Karpas-422 (cell line): Measurements from ENCODE around the gene ATXN2. TPM values are rescaled to one million over a fixed set of nuclear protein-coding genes. Genes with fewer than 3 reads are reported as not detected.
A peak's percentile ranks its signal among the peaks of the same experiment; 100 is the strongest.
"Not testable (repeated sequence)": the region's sequence is repeated elsewhere in the genome, so short reads cannot be mapped to it uniquely, and the experiment has no call there.

Experiments used
- DNase-seq: peaks from one replicate; pipeline ENCODE4 v3.0.0-alpha.2; 2015
- H2AFZ ChIP-seq: fragments of 200-600 bp; sonication (generic); 2 replicates; pipeline ENCODE4 v1.6.1; 2014; ENCODE audit warnings: antibody characterized with exemption, low read length, mixed read lengths
- H3K27ac ChIP-seq: fragments of 200-600 bp; sonication (generic); 2 replicates; pipeline ENCODE4 v1.5.1; 2014; ENCODE audit warnings: mild to moderate bottlenecking, low read length, moderate library complexity
- H3K27me3 ChIP-seq: fragments of 200-600 bp; sonication (generic); 2 replicates; pipeline ENCODE4 v1.6.1; 2014; ENCODE audit warnings: low read length, mixed read lengths
- H3K36me3 ChIP-seq: fragments of 200-600 bp; sonication (generic); 2 replicates; pipeline ENCODE4 v1.6.1; 2014; ENCODE audit warnings: low read length, mixed read lengths; ENCODE audit not compliant: insufficient read depth
- H3K4me1 ChIP-seq: fragments of 200-600 bp; sonication (generic); 2 replicates; pipeline ENCODE4 v1.6.1; 2014; ENCODE audit warnings: mild to moderate bottlenecking, low read length, mixed read lengths
- H3K4me2 ChIP-seq: fragments of 200-600 bp; sonication (generic); 2 replicates; pipeline ENCODE4 v1.6.1; 2014; ENCODE audit warnings: low read length, low read depth, mild to moderate bottlenecking; ENCODE audit not compliant: poor library complexity, severe bottlenecking
- H3K4me3 ChIP-seq: fragments of 200-600 bp; sonication (generic); 2 replicates; pipeline ENCODE4 v1.5.1; 2014; ENCODE audit warnings: mild to moderate bottlenecking, antibody characterized with exemption, low read length, mixed read lengths
- H3K79me2 ChIP-seq: fragments of 200-600 bp; sonication (generic); 2 replicates; pipeline ENCODE4 v1.6.1; 2014; ENCODE audit warnings: mild to moderate bottlenecking, low read length, mixed read lengths
- H3K9ac ChIP-seq: fragments of 200-600 bp; sonication (generic); 2 replicates; pipeline ENCODE4 v1.6.0; 2014; ENCODE audit warnings: low read length
- H3K9me2 ChIP-seq: fragments of 200-600 bp; sonication (generic), shearing (Covaris generic); replicated peaks from 2 replicates; pipeline ENCODE4 v1.6.0; 2014; ENCODE audit warnings: mild to moderate bottlenecking, low read length, moderate library complexity; ENCODE audit not compliant: insufficient read depth
- H3K9me3 ChIP-seq: fragments of 300-700, 200-600 bp; sonication (generic); 2 replicates; pipeline ENCODE4 v1.6.1; 2014; ENCODE audit warnings: low read length, mixed read lengths
- H4K20me1 ChIP-seq: fragments of 200-600 bp; sonication (generic); 2 replicates; pipeline ENCODE4 v1.6.1; 2014; ENCODE audit warnings: mild to moderate bottlenecking, antibody characterized with exemption, low read length, low read depth; ENCODE audit not compliant: insufficient read depth
- total RNA-seq: library from RNA; depleted of rRNA; stranded (reverse); fragments of >200 nt; shearing (Covaris generic); gene quantifications from 2 replicates; pipeline ENCODE4 v1.2.3, GENCODE V29; 2014; ENCODE audit warnings: low replicate concordance

ATXN2 gene
- total RNA-seq, 1 experiment from 2014 or later = 50.6 TPM

DNA sequence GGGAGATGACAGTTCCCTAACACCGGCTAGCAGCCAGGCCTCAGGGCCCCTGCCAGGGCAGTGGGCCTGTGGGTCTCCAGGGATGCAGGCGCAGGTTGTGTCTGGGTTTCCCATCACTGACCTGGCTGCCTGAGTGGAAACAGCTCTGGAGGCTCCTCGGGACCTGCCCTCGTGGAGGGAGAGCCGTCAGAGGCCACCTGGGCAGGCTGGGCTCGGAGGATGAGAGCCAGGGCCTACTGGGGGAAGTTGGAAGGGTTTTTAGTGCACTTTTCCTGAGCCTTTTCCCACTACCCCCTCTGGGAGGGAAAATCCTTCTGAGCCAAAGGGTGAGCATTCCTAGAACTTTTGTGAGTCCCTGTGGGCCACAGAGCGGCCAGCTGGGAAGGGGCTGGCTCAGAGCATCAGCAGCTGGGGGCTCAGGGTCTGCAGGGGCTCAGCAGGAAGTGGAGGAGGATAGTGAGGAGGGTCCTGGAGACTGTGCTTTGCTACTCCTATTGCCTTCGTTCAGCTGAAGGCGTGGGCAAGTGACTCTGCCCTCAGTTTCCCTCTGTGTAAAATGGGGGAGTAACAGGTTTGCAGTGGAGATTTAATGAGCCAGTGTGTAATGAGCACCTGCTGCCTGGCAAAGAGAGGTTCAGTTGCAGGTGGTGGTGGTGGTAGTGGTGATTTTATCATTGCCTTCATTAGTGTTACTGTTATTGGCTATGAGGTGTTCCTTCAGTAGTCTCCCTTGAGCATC is 191.6 kb downstream of the ATXN2 start:
- H3K27ac ChIP-seq = peak overlapping the region; percentile 85
- no peaks in the 10 kb centered on the region for H3K36me3 ChIP-seq
- H3K4me1 ChIP-seq = peaks cover 78% of the 10 kb centered on the region
- H3K9me3 ChIP-seq = no peaks in the 10 kb centered on the region
- H3K9me2 ChIP-seq = no peaks in the 10 kb centered on the region
- H4K20me1 ChIP-seq = peaks cover 25% of the 10 kb centered on the region
- no peak overlapping the region for H2AFZ ChIP-seq
- H3K4me3 ChIP-seq = peak overlapping the region; percentile 97
- H3K79me2 ChIP-seq = peaks cover 66% of the 10 kb centered on the region
- peak overlapping the region; percentile 96 for H3K9ac ChIP-seq
- DNase-seq = no peak
- peak overlapping the region; percentile 83 for H3K4me2 ChIP-seq
- H3K27me3 ChIP-seq = no peaks in the 10 kb centered on the region

DNA sequence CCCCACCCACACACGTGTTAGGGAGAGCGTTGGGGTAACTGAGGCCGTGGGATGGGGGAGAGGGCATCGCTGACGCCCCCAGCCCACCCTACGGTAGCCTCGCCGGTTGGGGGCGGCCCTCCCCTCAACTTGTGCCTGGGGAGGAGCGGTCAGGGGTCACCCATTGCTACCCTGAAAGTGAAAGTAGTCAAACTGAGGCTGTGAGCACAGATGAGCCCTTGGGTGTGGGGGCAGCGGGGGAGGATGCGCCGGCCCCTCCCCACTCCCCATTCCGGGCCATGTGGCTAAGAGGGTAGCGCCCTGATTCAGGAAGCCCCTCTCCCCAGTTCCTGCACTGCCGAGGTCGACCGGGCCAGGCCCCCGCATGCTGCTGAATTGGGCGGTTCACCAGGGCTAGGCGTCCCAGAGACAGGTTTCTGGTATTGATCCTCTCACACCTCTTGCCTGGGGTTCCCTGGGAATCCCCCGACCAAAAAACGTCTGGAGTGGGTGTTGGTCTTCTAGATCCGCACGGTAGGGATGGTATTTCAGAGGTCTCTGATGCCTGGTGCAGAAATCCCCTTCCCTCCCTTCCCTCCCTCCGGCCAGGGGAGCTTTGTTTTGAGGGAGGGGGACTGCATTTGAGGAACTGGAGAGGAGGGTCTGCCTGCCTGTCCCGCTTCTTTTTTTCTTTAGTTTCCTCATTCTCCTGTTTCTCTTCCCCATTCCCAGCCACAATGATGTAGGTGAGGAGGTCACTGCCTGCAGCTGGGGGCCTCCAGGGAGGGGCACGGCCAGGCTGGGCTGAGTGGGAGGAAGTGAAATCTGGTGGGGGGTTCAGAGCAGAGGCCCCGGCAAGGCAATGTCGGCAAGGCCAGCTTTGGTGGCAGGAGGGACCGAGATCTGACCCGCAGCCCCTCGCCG is 192.4 kb downstream of the ATXN2 start:
- peak; percentile 71 for DNase-seq
- Histone ChIP-seq H3K4me3 (peak overlapping the region; percentile 97), H3K36me3 (no peaks in the 10 kb centered on the region), H3K27me3 (no peaks in the 10 kb centered on the region), H3K27ac (peak overlapping the region; percentile 85), H3K9me2 (no peaks in the 10 kb centered on the region), H4K20me1 (peaks cover 25% of the 10 kb centered on the region), H3K4me2 (peak overlapping the region; percentile 83), H2AFZ (no peak overlapping the region), H3K4me1 (peaks cover 73% of the 10 kb centered on the region), H3K79me2 (peaks cover 58% of the 10 kb centered on the region), H3K9ac (peak overlapping the region; percentile 96), H3K9me3 (no peaks in the 10 kb centered on the region)

DNA sequence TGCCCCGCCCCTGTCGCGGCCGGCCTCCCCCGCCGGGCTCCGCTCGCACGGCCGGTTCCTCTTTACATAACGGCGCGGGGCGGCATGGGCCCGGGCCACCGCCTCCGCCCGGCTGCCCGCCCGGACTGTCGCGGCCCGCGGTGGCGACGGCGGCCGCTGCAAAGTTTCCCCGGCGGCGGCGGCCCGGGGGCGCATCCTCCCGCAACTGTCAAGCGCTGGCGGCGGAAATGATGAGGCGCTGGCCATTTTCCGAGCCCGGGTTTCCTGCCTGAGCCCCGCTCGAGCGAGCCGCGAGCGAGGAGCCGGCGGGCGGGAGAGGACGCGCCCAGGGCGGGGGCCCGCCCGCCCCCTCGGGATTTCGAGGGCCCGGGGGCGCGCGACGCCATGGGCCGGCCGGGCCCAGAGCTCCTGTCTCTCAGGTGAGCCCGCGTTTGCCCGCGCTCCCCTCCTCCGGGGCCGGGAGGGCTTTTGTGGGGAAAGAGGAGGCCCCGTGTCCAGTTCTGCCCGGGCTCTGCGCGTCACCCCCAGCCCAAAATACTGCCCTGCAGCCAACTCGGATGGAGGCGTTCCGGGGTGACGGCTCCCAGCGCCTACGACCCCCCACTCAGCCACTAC is 193.1 kb downstream of the ATXN2 start, which contains the start of gene SH2B3:
TSS of gene SH2B3 (plus strand) at position 65 of the 615 bp plus-strand sequence. CDS start 12,223 bp downstream, outside the sequence.
- 0 out of 2 replicates have a peak within 1 kb of the TSS, but pooled peaks have one; percentile 20 for H2AFZ ChIP-seq
- no peak for DNase-seq
- H3K36me3 ChIP-seq = no peaks in the 10 kb centered on the region
- no peaks in the 10 kb centered on the region for H3K9me2 ChIP-seq
- peaks cover 50% of the 10 kb centered on the region for H3K79me2 ChIP-seq
- peak within 1 kb of the TSS; percentile 89 for H3K27ac ChIP-seq
- H3K9me3 ChIP-seq = no peaks in the 10 kb centered on the region
- H3K4me3 ChIP-seq = peak within 1 kb of the TSS; percentile 97
- peaks cover 66% of the 10 kb centered on the region for H3K4me1 ChIP-seq
- peak within 1 kb of the TSS; percentile 85 for H3K4me2 ChIP-seq
- H3K27me3 ChIP-seq = no peaks in the 10 kb centered on the region
- peaks cover 25% of the 10 kb centered on the region for H4K20me1 ChIP-seq
- peak within 1 kb of the TSS; percentile 96 for H3K9ac ChIP-seq

- 0 out of 2 replicates have a peak overlapping the region, but pooled peaks have one; percentile 20 for H2AFZ ChIP-seq
- no peaks in the 10 kb centered on the region for H3K9me2 ChIP-seq
- H3K27ac ChIP-seq = peak overlapping the region; percentile 89
- H3K79me2 ChIP-seq = peaks cover 44% of the 10 kb centered on the region
- peak overlapping the region; percentile 85 for H3K4me2 ChIP-seq
- peak overlapping the region; percentile 90 for H3K9ac ChIP-seq
- peak overlapping the region; percentile 78 for H3K4me3 ChIP-seq
- no peaks in the 10 kb centered on the region for H3K36me3 ChIP-seq
- H3K4me1 ChIP-seq = peaks cover 61% of the 10 kb centered on the region
- H4K20me1 ChIP-seq = peaks cover 25% of the 10 kb centered on the region
- DNase-seq = peak; percentile 99
- no peaks in the 10 kb centered on the region for H3K9me3 ChIP-seq
- H3K27me3 ChIP-seq = no peaks in the 10 kb centered on the region
These were observed 193.8 kb downstream of the ATXN2 start for GRCh38 chr12:111405149-111405858.

DNA sequence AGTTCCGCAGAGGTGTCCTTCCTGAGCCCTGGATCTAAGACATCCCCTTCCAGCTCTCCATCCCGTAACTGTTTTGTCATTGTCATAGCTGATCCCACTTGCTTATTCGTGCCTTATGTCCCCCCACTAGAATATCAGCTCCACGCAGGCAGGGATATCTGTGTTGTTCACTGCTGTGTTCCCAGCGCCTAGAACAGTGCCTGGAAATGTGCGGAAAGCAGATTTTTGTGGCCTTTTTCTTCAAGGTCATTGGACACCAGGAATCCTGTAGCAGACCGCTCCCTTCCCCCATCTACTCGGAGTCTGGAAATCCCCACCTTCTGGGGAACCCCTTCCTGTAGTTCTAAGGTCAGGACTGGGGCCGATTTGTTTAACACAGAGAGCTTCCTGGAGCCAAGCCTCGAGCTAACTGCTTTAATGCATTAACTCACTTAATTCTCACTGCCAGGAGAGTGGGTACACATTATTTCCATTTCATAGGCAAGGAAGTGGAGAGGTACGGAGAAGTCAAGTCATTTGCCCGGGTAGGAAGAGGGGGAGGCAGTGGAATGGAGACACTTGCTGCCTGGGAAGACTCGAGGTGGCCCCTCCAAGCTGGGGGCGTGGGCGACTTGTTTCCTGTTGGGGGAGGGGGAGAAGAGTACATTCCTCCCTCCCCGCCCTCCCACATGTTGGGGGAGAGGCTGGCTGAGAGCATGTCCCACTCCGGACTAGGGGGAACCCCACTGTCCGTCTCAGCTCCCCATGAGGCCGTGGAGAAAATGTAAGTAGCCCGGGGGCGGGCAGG is 194.6 kb downstream of the ATXN2 start:
- Histone ChIP-seq H3K9me2 (no peaks in the 10 kb centered on the region), H3K27me3 (no peaks in the 10 kb centered on the region), H4K20me1 (peaks cover 23% of the 10 kb centered on the region), H3K4me2 (peak overlapping the region; percentile 85), H3K4me3 (peak overlapping the region; percentile 78), H3K4me1 (peaks cover 53% of the 10 kb centered on the region), H3K79me2 (peaks cover 36% of the 10 kb centered on the region), H3K9me3 (no peaks in the 10 kb centered on the region), H3K36me3 (no peaks in the 10 kb centered on the region), H2AFZ (0 out of 2 replicates have a peak overlapping the region, but pooled peaks have one; percentile 20), H3K27ac (peak overlapping the region; percentile 89), H3K9ac (peak overlapping the region; percentile 90)
- peak; percentile 77 for DNase-seq

DNA sequence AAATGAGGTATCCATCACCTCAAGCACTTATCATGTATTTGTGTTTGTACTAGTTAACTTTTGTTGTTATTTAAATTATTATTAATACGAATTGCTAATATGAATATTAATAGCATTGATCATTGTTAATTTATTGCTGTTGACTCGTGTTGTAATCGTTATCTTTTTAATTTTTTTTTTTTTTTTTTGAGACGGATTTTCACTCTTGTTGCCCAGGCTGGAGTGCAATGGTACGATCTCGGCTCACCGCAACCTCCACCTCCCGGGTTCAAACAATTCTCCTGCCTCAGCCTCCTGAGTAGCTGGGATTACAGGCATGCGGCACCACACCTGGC is 196.7 kb downstream of the ATXN2 start:
- not testable (repeated sequence) for DNase-seq, H3K9me3 ChIP-seq, H3K4me3 ChIP-seq, H3K9me2 ChIP-seq, H3K27me3 ChIP-seq, H4K20me1 ChIP-seq, H3K9ac ChIP-seq, H3K36me3 ChIP-seq, H2AFZ ChIP-seq
- H3K27ac ChIP-seq = 0 out of 2 replicates have a peak overlapping the region, but pooled peaks have one; percentile 89
- peaks cover 37% of the 10 kb centered on the region for H3K4me1 ChIP-seq
- peaks cover 15% of the 10 kb centered on the region for H3K79me2 ChIP-seq
- H3K4me2 ChIP-seq = peak overlapping the region; percentile 77
